GM21390 (cell line): ENCODE results near the gene TBC1D3C.
"Not testable (repeated sequence)": the region's sequence is repeated elsewhere in the genome, so short reads cannot be mapped to it uniquely, and the experiment has no call there.

Experiments used
- ATAC-seq: cut with Tn5 transposase; IDR thresholded peaks from one replicate; pipeline ENCODE4 v1.9.1; 2021; ENCODE audit not compliant: unreplicated experiment

Gene TBC1D3C

DNA sequence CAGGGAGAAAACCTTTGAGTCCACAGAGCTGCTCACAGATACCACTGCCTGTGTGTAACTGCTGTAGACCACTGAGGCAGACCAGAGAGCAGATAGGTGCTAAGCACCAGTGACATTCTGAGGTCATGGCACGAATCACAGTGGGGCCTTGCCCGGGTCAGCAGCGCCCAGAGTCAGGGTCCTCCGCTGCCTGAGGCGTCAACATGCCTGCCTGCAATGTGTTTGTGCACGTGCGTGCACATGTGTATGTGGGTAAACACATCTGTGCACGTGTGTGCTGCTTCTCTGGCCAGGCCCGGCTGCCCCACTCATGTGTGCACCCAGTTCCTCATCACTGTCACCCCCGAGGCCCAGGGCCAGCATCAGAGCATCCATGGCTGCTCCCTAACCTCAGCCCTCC lies at the start of gene TBC1D3C:
Gene TBC1D3C (minus strand): TSS at position 101 of the 400 bp plus-strand sequence. CDS start 1,568 bp downstream, outside the sequence.
- ATAC-seq: not testable (repeated sequence)

DNA sequence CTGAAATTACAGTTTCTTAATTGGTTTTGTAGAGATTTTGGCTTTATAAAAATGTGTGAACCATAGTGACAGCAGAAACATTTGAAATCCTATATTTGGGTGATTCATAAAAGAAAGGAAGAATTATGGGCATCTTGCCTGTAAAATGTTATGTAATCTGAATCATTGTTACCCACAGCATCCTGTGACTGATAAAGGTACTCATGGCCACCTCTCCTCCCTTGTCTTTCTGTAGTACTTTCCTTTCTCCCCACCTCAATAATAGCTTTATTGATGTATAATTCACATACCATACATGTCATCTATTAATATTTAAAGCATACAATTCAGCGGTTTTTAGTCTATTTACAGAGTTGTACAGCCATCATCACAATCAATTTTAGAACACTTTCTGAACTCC lies 30.8 kb upstream of the TBC1D3C start:
- ATAC-seq: not testable (repeated sequence)

DNA sequence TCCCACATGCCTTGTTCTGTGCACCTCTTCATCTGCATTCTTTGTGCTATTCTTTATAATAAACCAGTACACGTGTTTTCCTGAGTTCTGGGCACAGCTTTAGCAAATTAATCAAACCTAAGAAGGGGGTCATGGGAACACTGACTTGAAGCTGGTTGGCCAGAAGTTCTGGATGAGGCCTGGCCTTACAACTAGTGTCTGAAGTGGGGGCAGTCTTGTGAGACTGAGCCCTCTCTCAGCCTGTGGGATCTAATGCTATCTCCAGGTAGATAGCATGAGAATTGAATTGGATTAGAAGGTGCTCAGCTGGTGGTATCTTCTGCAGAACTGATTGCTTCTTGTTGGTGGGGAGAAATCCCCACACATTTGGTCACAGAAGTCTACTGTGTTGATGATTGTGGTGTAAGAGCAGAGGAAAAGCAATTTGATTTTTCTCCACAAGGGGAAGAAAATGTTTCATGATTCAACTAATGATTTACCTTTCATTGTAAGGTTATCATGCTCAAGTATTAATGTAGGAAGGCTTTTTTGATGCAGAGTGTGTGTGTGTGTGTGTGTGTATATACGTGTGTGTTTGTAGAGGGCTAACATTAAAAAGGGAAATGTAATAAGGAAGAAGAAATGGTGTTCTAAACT lies 25.7 kb upstream of the TBC1D3C start:
- ATAC-seq: not testable (repeated sequence)

DNA sequence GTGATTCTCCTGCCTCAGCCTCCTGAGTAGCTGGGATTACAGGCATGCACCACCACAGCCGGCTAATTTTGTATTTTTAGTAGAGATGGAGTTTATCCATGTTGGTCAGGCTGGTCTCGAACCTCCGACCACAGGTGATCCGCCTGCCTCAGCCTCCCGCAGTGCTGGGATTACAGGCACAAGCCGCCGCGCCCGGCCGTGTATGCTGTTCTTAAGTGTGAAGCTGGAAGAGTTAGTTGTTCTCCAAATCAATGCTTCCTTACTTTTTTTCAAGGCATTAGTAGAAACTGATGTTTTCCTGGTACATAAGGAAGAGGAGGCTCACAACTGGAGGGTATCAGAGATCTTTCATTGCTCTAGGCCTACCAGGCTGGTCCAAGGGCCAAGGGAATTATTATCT lies 19.7 kb upstream of the TBC1D3C start:
- ATAC-seq: not testable (repeated sequence)

DNA sequence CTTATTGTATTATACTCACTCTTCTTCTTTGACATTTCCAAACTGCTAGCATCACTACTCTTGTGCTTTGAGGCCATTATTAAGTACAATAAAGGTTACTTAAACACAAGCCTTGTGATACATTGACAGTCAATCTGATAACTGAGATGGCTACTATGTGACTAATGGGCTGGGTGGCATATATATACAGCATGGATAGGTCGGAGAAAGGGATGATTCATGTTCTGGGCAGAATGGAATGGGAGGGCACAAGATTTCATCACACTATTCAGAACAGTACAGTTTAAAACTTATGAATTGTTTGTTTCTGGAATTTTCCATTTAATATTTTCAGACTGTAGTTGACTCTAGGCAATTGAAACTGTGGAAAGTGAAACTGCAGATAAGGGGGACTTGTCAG lies 18.9 kb upstream of the TBC1D3C start:
- ATAC-seq: not testable (repeated sequence)
